Caco-2 (cell line): ENCODE measurements around the gene NUP133. TPM values are rescaled to one million over a fixed set of nuclear protein-coding genes. Genes with fewer than 3 reads are reported as not detected.

Experiments used
- BruUV-seq: library from RNA; stranded (reverse); fragments of 400-500 nt; replicated peaks from 2 replicates; lab custom pipeline; 2021; lab: Mats Ljungman, UMichigan
- CTCF ChIA-PET: fragments of 300-600 bp; sonication (Branson Sonifier 250); formaldehyde crosslinking; loops from one replicate; lab custom pipeline; 2022; ENCODE audit warnings: antibody characterized with exemption; lab: Charles Lee
- POLR2A ChIA-PET: fragments of 300-600 bp; sonication (Branson Sonifier 250); formaldehyde crosslinking; loops from one replicate; lab custom pipeline; 2022; ENCODE audit warnings: antibody characterized with exemption; lab: Charles Lee
- DNase-seq, 2 experiments: peaks; one replicate each; pipeline versions ENCODE4 v3.0.0 to v3.0.0-alpha.2; 2020 to 2022
- H3K27me3 ChIP-seq: replicated peaks from 2 replicates; pipeline ENCODE4 v1.6.0; 2011; ENCODE audit warnings: low read length; ENCODE audit not compliant: control insufficient read depth, insufficient read depth
- H3K36me3 ChIP-seq: 2 replicates; pipeline ENCODE4 v1.5.1; 2011; ENCODE audit warnings: low read length; ENCODE audit not compliant: control insufficient read depth, insufficient read depth
- H3K4me1 ChIP-seq: fragments of 250-450 bp; sonication (Bioruptor Pico); 2 replicates; pipeline ENCODE4 v1.5.1; 2020; ENCODE audit warnings: mild to moderate bottlenecking
- H3K4me3 ChIP-seq: 2 replicates; pipeline ENCODE4 v1.5.1; 2011; ENCODE audit warnings: low read depth, mild to moderate bottlenecking, control low read depth, low read length
- H3K9me3 ChIP-seq: fragments of 250-450 bp; sonication (Bioruptor Pico); 2 replicates; pipeline ENCODE4 v1.5.1; 2020; ENCODE audit warnings: mild to moderate bottlenecking, moderate library complexity
- H3K27ac Mint-ChIP-seq: one replicate; pipeline ENCODE4 v1.8.0; 2022; ENCODE audit warnings: mixed read lengths; ENCODE audit not compliant: unreplicated experiment
- H3K27me3 Mint-ChIP-seq: one replicate; pipeline ENCODE4 v1.8.0; 2022; ENCODE audit warnings: mixed read lengths; ENCODE audit not compliant: insufficient read depth, unreplicated experiment
- H3K36me3 Mint-ChIP-seq: one replicate; pipeline ENCODE4 v1.8.0; 2022; ENCODE audit warnings: mild to moderate bottlenecking, mixed read lengths; ENCODE audit not compliant: insufficient read depth, unreplicated experiment
- H3K4me1 Mint-ChIP-seq: one replicate; pipeline ENCODE4 v1.8.0; 2022; ENCODE audit warnings: low read depth, mixed read lengths; ENCODE audit not compliant: unreplicated experiment
- H3K4me3 Mint-ChIP-seq: one replicate; pipeline ENCODE4 v1.8.0; 2022; ENCODE audit warnings: mild to moderate bottlenecking, moderate library complexity, mixed read lengths; ENCODE audit not compliant: unreplicated experiment
- H3K9me3 Mint-ChIP-seq: one replicate; pipeline ENCODE4 v1.8.0; 2022; ENCODE audit warnings: mixed read lengths; ENCODE audit not compliant: unreplicated experiment
- intact Hi-C: fragments of 100-400 bp; cut with micrococcal nuclease; formaldehyde crosslinking; loops from one replicate; pipeline ENCODE4 v1.10.0; 2022; ENCODE audit not compliant: unreplicated experiment
- total RNA-seq: library from RNA; stranded (reverse); gene quantifications from 2 replicates; pipeline ENCODE4 v1.2.3, GENCODE V29; 2022
- TF ChIP-seq, protein P1 (sequence below), 2 experiments: fragments of 200-600 bp in 1 of 2; IDR thresholded peaks; 1 replicate in 1 of 2; 2 replicates in 1 of 2; pipeline versions ENCODE4 v1.5.1 to v1.8.0; 2011 to 2022; ENCODE audit warnings: antibody characterized with exemption in 1 of 2, control low read depth in 1 of 2, inconsistent platforms in 1 of 2, low read depth in 1 of 2, low read length in 1 of 2, mild to moderate bottlenecking in 1 of 2, moderate library complexity in 1 of 2; ENCODE audit not compliant: insufficient read depth in 1 of 2, severe bottlenecking in 1 of 2, unreplicated experiment in 1 of 2

Gene NUP133
- total RNA-seq, 1 experiment from 2014 or later, result 54.5 TPM

- TF ChIP-seq, protein P1, sequence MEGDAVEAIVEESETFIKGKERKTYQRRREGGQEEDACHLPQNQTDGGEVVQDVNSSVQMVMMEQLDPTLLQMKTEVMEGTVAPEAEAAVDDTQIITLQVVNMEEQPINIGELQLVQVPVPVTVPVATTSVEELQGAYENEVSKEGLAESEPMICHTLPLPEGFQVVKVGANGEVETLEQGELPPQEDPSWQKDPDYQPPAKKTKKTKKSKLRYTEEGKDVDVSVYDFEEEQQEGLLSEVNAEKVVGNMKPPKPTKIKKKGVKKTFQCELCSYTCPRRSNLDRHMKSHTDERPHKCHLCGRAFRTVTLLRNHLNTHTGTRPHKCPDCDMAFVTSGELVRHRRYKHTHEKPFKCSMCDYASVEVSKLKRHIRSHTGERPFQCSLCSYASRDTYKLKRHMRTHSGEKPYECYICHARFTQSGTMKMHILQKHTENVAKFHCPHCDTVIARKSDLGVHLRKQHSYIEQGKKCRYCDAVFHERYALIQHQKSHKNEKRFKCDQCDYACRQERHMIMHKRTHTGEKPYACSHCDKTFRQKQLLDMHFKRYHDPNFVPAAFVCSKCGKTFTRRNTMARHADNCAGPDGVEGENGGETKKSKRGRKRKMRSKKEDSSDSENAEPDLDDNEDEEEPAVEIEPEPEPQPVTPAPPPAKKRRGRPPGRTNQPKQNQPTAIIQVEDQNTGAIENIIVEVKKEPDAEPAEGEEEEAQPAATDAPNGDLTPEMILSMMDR (IDR thresholded peaks at IDR 0.05; ENCODE audit: insufficient read depth in 1 of 2, low read depth in 1 of 2, low read length in 1 of 2, severe bottlenecking in 1 of 2, unreplicated experiment in 1 of 2), result no peak
- Histone ChIP-seq H3K9me3 (no peaks in the 10 kb centered on the region), H3K27me3 (no peaks in the 10 kb centered on the region), H3K36me3 (peaks cover 3% of the 10 kb centered on the region; the same call in 1 of the 2 replicates), H3K4me1 (no peaks in the 10 kb centered on the region), H3K4me3 (no peak overlapping the region)
- intact Hi-C loops, result no loop called here
- Mint-ChIP-seq H3K27me3 (no peaks in the 10 kb centered on the region), H3K9me3 (no peaks in the 10 kb centered on the region), H3K4me3 (no peak overlapping the region), H3K27ac (no peak overlapping the region), H3K36me3 (peaks cover 61% of the 10 kb centered on the region), H3K4me1 (no peaks in the 10 kb centered on the region)
- POLR2A ChIA-PET, result no interaction called here
- CTCF ChIA-PET, result no interaction called here
- DNase-seq, result no peak
- no TSS peak for BruUV-seq
These were observed 12.4 kb downstream of the NUP133 start for GRCh38 chr1:229495782-229496181.

DNA sequence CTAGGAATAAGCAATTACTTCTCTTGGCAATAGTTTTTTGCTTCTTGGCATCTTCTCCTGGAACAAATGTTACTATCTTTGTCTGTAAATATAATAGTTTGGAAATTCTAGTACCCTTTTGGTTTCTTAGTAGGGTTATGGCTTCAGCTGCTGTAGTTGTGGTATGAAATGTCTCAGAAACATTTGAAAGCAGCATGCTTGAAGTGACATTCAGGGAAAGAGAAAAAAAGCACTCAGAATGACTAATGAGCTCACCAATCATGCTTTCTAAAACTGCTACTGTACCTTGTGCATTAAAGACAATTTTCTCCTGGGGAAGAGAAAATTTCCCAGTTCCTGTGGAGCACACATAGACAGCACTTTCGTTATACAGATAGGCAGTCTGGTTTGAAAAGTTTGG lies 21.0 kb downstream of the NUP133 start:
- H3K27me3 Mint-ChIP-seq, result no peaks in the 10 kb centered on the region
- POLR2A ChIA-PET, result no interaction called here
- H3K4me3 ChIP-seq, result no peak overlapping the region

GRCh38 chr1:229485318-229485717 lies 22.8 kb downstream of the NUP133 start:
- Histone ChIP-seq H3K4me3 (no peak overlapping the region), H3K27me3 (no peaks in the 10 kb centered on the region), H3K9me3 (no peaks in the 10 kb centered on the region), H3K36me3 (no peaks in the 10 kb centered on the region; the same call in 1 of the 2 replicates), H3K4me1 (no peaks in the 10 kb centered on the region)
- H3K4me3 Mint-ChIP-seq, result no peak overlapping the region
- no peak overlapping the region for H3K27ac Mint-ChIP-seq
- H3K9me3 Mint-ChIP-seq, result no peaks in the 10 kb centered on the region
- H3K27me3 Mint-ChIP-seq, result no peaks in the 10 kb centered on the region
- TF ChIP-seq, protein P1 (IDR thresholded peaks at IDR 0.05; ENCODE audit: insufficient read depth in 1 of 2, low read depth in 1 of 2, low read length in 1 of 2, severe bottlenecking in 1 of 2, unreplicated experiment in 1 of 2), result no peak
- DNase-seq, result no peak
- no TSS peak for BruUV-seq
- intact Hi-C loops, result no loop called here
- no peaks in the 10 kb centered on the region for H3K4me1 Mint-ChIP-seq
- CTCF ChIA-PET, result no interaction called here
- POLR2A ChIA-PET, result no interaction called here
- H3K36me3 Mint-ChIP-seq, result peaks cover 80% of the 10 kb centered on the region

More for the DNA sequence above, 21.0 kb downstream of the NUP133 start:
- Mint-ChIP-seq H3K27ac (no peak overlapping the region), H3K4me3 (no peak overlapping the region), H3K4me1 (no peaks in the 10 kb centered on the region), H3K9me3 (no peaks in the 10 kb centered on the region), H3K36me3 (peaks cover 71% of the 10 kb centered on the region)
- intact Hi-C loops, result no loop called here
- no TSS peak for BruUV-seq
- no peak for DNase-seq
- Histone ChIP-seq H3K4me1 (no peaks in the 10 kb centered on the region), H3K27me3 (no peaks in the 10 kb centered on the region), H3K9me3 (no peaks in the 10 kb centered on the region), H3K36me3 (no peaks in the 10 kb centered on the region; the same call in 1 of the 2 replicates)
- TF ChIP-seq, protein P1 (IDR thresholded peaks at IDR 0.05; ENCODE audit: insufficient read depth in 1 of 2, low read depth in 1 of 2, low read length in 1 of 2, severe bottlenecking in 1 of 2, unreplicated experiment in 1 of 2), result no peak
- CTCF ChIA-PET, result no interaction called here
